Measurements from ENCODE around the gene GLB1L2. TPM values are rescaled to one million over a fixed set of nuclear protein-coding genes. Genes with fewer than 3 reads are reported as not detected.

GLB1L2 gene
- total and polyA plus RNA-seq, 7 experiments from 2014 or later = 0.26 to 2.4 (median 1.4) TPM

GRCh38 chr11:134345237-134345550 lies 13.4 kb downstream of the GLB1L2 start:
- Histone ChIP-seq H3K27me3 (ENCODE audit: control insufficient read depth in 2 of 2, insufficient read depth in 2 of 2, low read length in 2 of 2) (no peaks in the 10 kb centered on the region), H3K4me1 (ENCODE audit: control insufficient read depth in 2 of 2, insufficient read depth in 2 of 2, low read length in 2 of 2) (peaks cover 4 to 12% of the 10 kb centered on the region in 2 donors), H3K4me3 (ENCODE audit: low read length) (no peak overlapping the region), H3K36me3 (ENCODE audit: control insufficient read depth in 2 of 3, insufficient read depth in 3 of 3, low read length in 3 of 3) (no peaks in the 10 kb centered on the region), H3K9me3 (ENCODE audit: control insufficient read depth in 2 of 3, low read length in 3 of 3) (no peaks in the 10 kb centered on the region), H3K27ac (ENCODE audit: low read depth, low read length) (no peak overlapping the region)
- Mint-ChIP-seq H3K4me3 (no peak overlapping the region), H3K4me1 (peaks cover 0 to 15% (median 7%) of the 10 kb centered on the region in 7 donors), H3K27ac (no peak overlapping the region), H3K27me3 (no peaks in the 10 kb centered on the region), H3K36me3 (no peaks in the 10 kb centered on the region), H3K9me3 (no peaks in the 10 kb centered on the region)
- DNase-seq (no peak), ATAC-seq (no peak)
- POLR2A ChIA-PET = no interaction called here
- CTCF ChIA-PET = no interaction called here
- intact Hi-C loops (cut with micrococcal nuclease) = no loop called here

GRCh38 chr11:134346101-134346975 lies 14.6 kb downstream of the GLB1L2 start:
- H3K27ac Mint-ChIP-seq = peak overlapping the region in 1 of 9 donors; percentile 52
- Histone ChIP-seq H3K4me1 (ENCODE audit: control insufficient read depth in 2 of 2, insufficient read depth in 2 of 2, low read length in 2 of 2) (peaks cover 4 to 16% of the 10 kb centered on the region in 2 donors), H3K36me3 (ENCODE audit: control insufficient read depth in 2 of 3, insufficient read depth in 3 of 3, low read length in 3 of 3) (no peaks in the 10 kb centered on the region), H3K9me3 (ENCODE audit: control insufficient read depth in 2 of 3, low read length in 3 of 3) (no peaks in the 10 kb centered on the region), H3K4me3 (ENCODE audit: low read length) (no peak overlapping the region), H3K27ac (ENCODE audit: low read depth, low read length) (no peak overlapping the region), H3K27me3 (ENCODE audit: control insufficient read depth in 2 of 2, insufficient read depth in 2 of 2, low read length in 2 of 2) (no peaks in the 10 kb centered on the region)
- peak in 1 of 9 donors; percentile 6 for DNase-seq
- peaks cover 0 to 2% (median 0%) of the 10 kb centered on the region in 11 donors for H3K9me3 Mint-ChIP-seq
- H3K4me1 Mint-ChIP-seq = peaks cover 0 to 21% (median 7%) of the 10 kb centered on the region in 7 donors
- H3K36me3 Mint-ChIP-seq = no peaks in the 10 kb centered on the region
- H3K27me3 Mint-ChIP-seq = no peaks in the 10 kb centered on the region
- no peak overlapping the region for H3K4me3 Mint-ChIP-seq
- intact Hi-C loops (cut with micrococcal nuclease) = no loop called here
- ATAC-seq = no peak
- CTCF ChIA-PET = no interaction called here
- POLR2A ChIA-PET = no interaction called here

GRCh38 chr11:134346976-134347350 lies 15.2 kb downstream of the GLB1L2 start:
- DNase-seq (no peak), ATAC-seq (no peak)
- no peak overlapping the region for H3K27ac ChIP-seq (ENCODE audit: low read depth, low read length)
- no peak overlapping the region for H3K27ac Mint-ChIP-seq
- H3K27me3 Mint-ChIP-seq = no peaks in the 10 kb centered on the region
- H3K27me3 ChIP-seq (ENCODE audit: control insufficient read depth in 2 of 2, insufficient read depth in 2 of 2, low read length in 2 of 2) = no peaks in the 10 kb centered on the region
- CTCF ChIA-PET = no interaction called here
- intact Hi-C loops (cut with micrococcal nuclease) = no loop called here
- H3K4me1 ChIP-seq (ENCODE audit: control insufficient read depth in 2 of 2, insufficient read depth in 2 of 2, low read length in 2 of 2) = peaks cover 4 to 16% of the 10 kb centered on the region in 2 donors
- no peaks in the 10 kb centered on the region for H3K36me3 Mint-ChIP-seq
- H3K36me3 ChIP-seq (ENCODE audit: control insufficient read depth in 2 of 3, insufficient read depth in 3 of 3, low read length in 3 of 3) = no peaks in the 10 kb centered on the region
- H3K9me3 ChIP-seq (ENCODE audit: control insufficient read depth in 2 of 3, low read length in 3 of 3) = no peaks in the 10 kb centered on the region
- H3K4me3 ChIP-seq (ENCODE audit: low read length) = no peak overlapping the region
- peaks cover 0 to 21% (median 7%) of the 10 kb centered on the region in 7 donors for H3K4me1 Mint-ChIP-seq
- H3K9me3 Mint-ChIP-seq = peaks cover 0 to 2% (median 0%) of the 10 kb centered on the region in 11 donors
- no peak overlapping the region for H3K4me3 Mint-ChIP-seq
- POLR2A ChIA-PET = no interaction called here

- H3K9me3 ChIP-seq (ENCODE audit: control insufficient read depth in 2 of 3, low read length in 3 of 3) = no peaks in the 10 kb centered on the region
- H3K27me3 ChIP-seq (ENCODE audit: control insufficient read depth in 2 of 2, insufficient read depth in 2 of 2, low read length in 2 of 2) = no peaks in the 10 kb centered on the region
- no peaks in the 10 kb centered on the region for H3K36me3 ChIP-seq (ENCODE audit: control insufficient read depth in 2 of 3, insufficient read depth in 3 of 3, low read length in 3 of 3)
- DNase-seq (no peak), ATAC-seq (no peak)
- H3K9me3 Mint-ChIP-seq = peaks cover 0 to 2% (median 0%) of the 10 kb centered on the region in 11 donors
- peaks cover 0 to 21% (median 7%) of the 10 kb centered on the region in 7 donors for H3K4me1 Mint-ChIP-seq
- H3K27ac ChIP-seq (ENCODE audit: low read depth, low read length) = no peak overlapping the region
- peaks cover 4 to 16% of the 10 kb centered on the region in 2 donors for H3K4me1 ChIP-seq (ENCODE audit: control insufficient read depth in 2 of 2, insufficient read depth in 2 of 2, low read length in 2 of 2)
- no peak overlapping the region for H3K27ac Mint-ChIP-seq
- no peaks in the 10 kb centered on the region for H3K27me3 Mint-ChIP-seq
- no peaks in the 10 kb centered on the region for H3K36me3 Mint-ChIP-seq
- CTCF ChIA-PET = interaction anchor here (0.6 kb wide), 1 partner anchor 294 kb away, joined by 3 read pairs; no protein-coding TSS in a partner anchor
- no peak overlapping the region for H3K4me3 Mint-ChIP-seq
- H3K4me3 ChIP-seq (ENCODE audit: low read length) = no peak overlapping the region
- intact Hi-C loops (cut with micrococcal nuclease) = no loop called here
- POLR2A ChIA-PET = no interaction called here
These were observed 15.7 kb downstream of the GLB1L2 start for GRCh38 chr11:134347441-134347840.

GRCh38 chr11:134349109-134349801 lies 17.5 kb downstream of the GLB1L2 start:
- Mint-ChIP-seq H3K9me3 (peaks cover 0 to 2% (median 0%) of the 10 kb centered on the region in 11 donors), H3K4me3 (peak overlapping the region in 1 of 10 donors; percentile 19), H3K4me1 (peaks cover 0 to 21% (median 7%) of the 10 kb centered on the region in 7 donors), H3K36me3 (peaks cover 0 to 4% (median 0%) of the 10 kb centered on the region in 5 donors), H3K27me3 (peaks cover 0 to 4% (median 0%) of the 10 kb centered on the region in 5 donors), H3K27ac (peak overlapping the region in 2 of 9 donors; percentile 14 to 83)
- ATAC-seq = peak; percentile 64
- Histone ChIP-seq H3K36me3 (ENCODE audit: control insufficient read depth in 2 of 3, insufficient read depth in 3 of 3, low read length in 3 of 3) (no peaks in the 10 kb centered on the region), H3K27ac (ENCODE audit: low read depth, low read length) (no peak overlapping the region), H3K4me3 (ENCODE audit: low read length) (no peak overlapping the region), H3K4me1 (ENCODE audit: control insufficient read depth in 2 of 2, insufficient read depth in 2 of 2, low read length in 2 of 2) (peaks cover 4 to 16% of the 10 kb centered on the region in 2 donors), H3K27me3 (ENCODE audit: control insufficient read depth in 2 of 2, insufficient read depth in 2 of 2, low read length in 2 of 2) (no peaks in the 10 kb centered on the region), H3K9me3 (ENCODE audit: control insufficient read depth in 2 of 3, low read length in 3 of 3) (no peaks in the 10 kb centered on the region)
- ChIA-PET CTCF (no interaction called here), POLR2A (no interaction called here)
- DNase-seq = no peak
- intact Hi-C loops (cut with micrococcal nuclease) = loop anchor here in 1 of 2 donors (1.0 kb wide), 1 partner anchor 18 kb away; the partner anchor contains the start of gene GLB1L2

- CTCF ChIA-PET = no interaction called here
- Histone ChIP-seq H3K4me3 (ENCODE audit: low read length) (no peak overlapping the region), H3K27me3 (ENCODE audit: control insufficient read depth in 2 of 2, insufficient read depth in 2 of 2, low read length in 2 of 2) (no peaks in the 10 kb centered on the region), H3K27ac (ENCODE audit: low read depth, low read length) (no peak overlapping the region), H3K4me1 (ENCODE audit: control insufficient read depth in 2 of 2, insufficient read depth in 2 of 2, low read length in 2 of 2) (peaks cover 4 to 16% of the 10 kb centered on the region in 2 donors), H3K36me3 (ENCODE audit: control insufficient read depth in 2 of 3, insufficient read depth in 3 of 3, low read length in 3 of 3) (no peaks in the 10 kb centered on the region), H3K9me3 (ENCODE audit: control insufficient read depth in 2 of 3, low read length in 3 of 3) (no peaks in the 10 kb centered on the region)
- DNase-seq (no peak), ATAC-seq (peak; percentile 20)
- peak overlapping the region in 1 of 10 donors; percentile 19 for H3K4me3 Mint-ChIP-seq
- peak overlapping the region in 2 of 9 donors; percentile 14 to 83 for H3K27ac Mint-ChIP-seq
- peaks cover 0 to 23% (median 7%) of the 10 kb centered on the region in 7 donors for H3K4me1 Mint-ChIP-seq
- peaks cover 0 to 6% (median 0%) of the 10 kb centered on the region in 5 donors for H3K27me3 Mint-ChIP-seq
- H3K36me3 Mint-ChIP-seq = peaks cover 0 to 4% (median 3%) of the 10 kb centered on the region in 5 donors
- intact Hi-C loops (cut with micrococcal nuclease) = loop anchor here in 1 of 2 donors (1.0 kb wide), 1 partner anchor 19 kb away; the partner anchor contains the start of gene GLB1L2
- POLR2A ChIA-PET = no interaction called here
- peaks cover 0 to 4% (median 0%) of the 10 kb centered on the region in 11 donors for H3K9me3 Mint-ChIP-seq
These were observed 18.1 kb downstream of the GLB1L2 start for GRCh38 chr11:134349802-134350355.

All from naive thymus-derived CD4-positive, alpha-beta T cell (primary cell).